ENCODE measurements around the gene CAMSAP1. TPM values are rescaled to one million over a fixed set of nuclear protein-coding genes. Genes with fewer than 3 reads are reported as not detected.

CAMSAP1 gene
- polyA plus RNA-seq, 1 donor from 2014 or later, result 58.5 TPM

GRCh38 chr9:135773530-135774238 lies 133.7 kb downstream of the CAMSAP1 start:
- TF ChIP-seq POLR2AphosphoS5 (IDR thresholded peaks at IDR 0.05) (no peak), TAF1 (IDR thresholded peaks at IDR 0.05; ENCODE audit: low read depth) (no peak), REST (IDR thresholded peaks at IDR 0.05; ENCODE audit: borderline replicate concordance) (no peak), CTCF (IDR thresholded peaks at IDR 0.05; ENCODE audit: poor library complexity, severe bottlenecking) (no peak), EP300 (conservative IDR thresholded peaks at IDR 0.05; ENCODE audit: poor library complexity, severe bottlenecking) (no peak), SMC3 (conservative IDR thresholded peaks at IDR 0.05; ENCODE audit: poor library complexity) (no peak), RAD21 (conservative IDR thresholded peaks at IDR 0.05) (no peak), MXI1 (conservative IDR thresholded peaks at IDR 0.05; ENCODE audit: poor library complexity, severe bottlenecking) (no peak), EZH2 (IDR thresholded peaks at IDR 0.05; ENCODE audit: borderline replicate concordance, insufficient read depth, low read length, poor library complexity, severe bottlenecking) (no peak)
- Histone ChIP-seq H3F3A (ENCODE audit: insufficient read depth, low read length, poor library complexity, severe bottlenecking) (no peaks in the 10 kb centered on the region), H3K79me2 (replicated peaks; ENCODE audit: insufficient read depth, low read length) (no peaks in the 10 kb centered on the region), H3K36me3 (ENCODE audit: insufficient read depth, low read length) (no peaks in the 10 kb centered on the region), H3K9me2 (ENCODE audit: insufficient read depth, low read length) (no peaks in the 10 kb centered on the region), H3K27me3 (ENCODE audit: insufficient read depth, low read depth, low read length) (no peaks in the 10 kb centered on the region), H3K4me3 (ENCODE audit: low read length) (no peak overlapping the region), H2AFZ (ENCODE audit: low read depth, low read length) (no peak overlapping the region), H4K20me1 (ENCODE audit: insufficient read depth) (no peaks in the 10 kb centered on the region), H3K27ac (ENCODE audit: low read length) (no peak overlapping the region), H3K4me2 (ENCODE audit: low read length) (no peak overlapping the region), H3K9me3 (ENCODE audit: low read length) (no peaks in the 10 kb centered on the region), H3K9ac (ENCODE audit: low read length) (no peak overlapping the region)

- TF ChIP-seq SMC3 (conservative IDR thresholded peaks at IDR 0.05; ENCODE audit: poor library complexity), result no peak
- no peak for TF ChIP-seq POLR2AphosphoS5 (IDR thresholded peaks at IDR 0.05)
- TF ChIP-seq EP300 (conservative IDR thresholded peaks at IDR 0.05; ENCODE audit: poor library complexity, severe bottlenecking), result no peak
- TF ChIP-seq REST (IDR thresholded peaks at IDR 0.05; ENCODE audit: borderline replicate concordance), result no peak
- TF ChIP-seq MXI1 (conservative IDR thresholded peaks at IDR 0.05; ENCODE audit: poor library complexity, severe bottlenecking), result no peak
- TF ChIP-seq RAD21 (conservative IDR thresholded peaks at IDR 0.05), result no peak
- TF ChIP-seq TAF1 (IDR thresholded peaks at IDR 0.05; ENCODE audit: low read depth), result no peak
- TF ChIP-seq EZH2 (IDR thresholded peaks at IDR 0.05; ENCODE audit: borderline replicate concordance, insufficient read depth, low read length, poor library complexity, severe bottlenecking), result no peak
- TF ChIP-seq CTCF (IDR thresholded peaks at IDR 0.05; ENCODE audit: poor library complexity, severe bottlenecking), result no peak
- H3K9me2 ChIP-seq (ENCODE audit: insufficient read depth, low read length), result no peaks in the 10 kb centered on the region
- H3K9me3 ChIP-seq (ENCODE audit: low read length), result no peaks in the 10 kb centered on the region
- H3F3A ChIP-seq (ENCODE audit: insufficient read depth, low read length, poor library complexity, severe bottlenecking), result no peaks in the 10 kb centered on the region
- H3K4me3 ChIP-seq (ENCODE audit: low read length), result no peak overlapping the region
- H4K20me1 ChIP-seq (ENCODE audit: insufficient read depth), result no peaks in the 10 kb centered on the region
- no peak overlapping the region for H3K4me2 ChIP-seq (ENCODE audit: low read length)
- no peak overlapping the region for H2AFZ ChIP-seq (ENCODE audit: low read depth, low read length)
- H3K36me3 ChIP-seq (ENCODE audit: insufficient read depth, low read length), result no peaks in the 10 kb centered on the region
- H3K27ac ChIP-seq (ENCODE audit: low read length), result no peak overlapping the region
- H3K27me3 ChIP-seq (ENCODE audit: insufficient read depth, low read depth, low read length), result no peaks in the 10 kb centered on the region
- no peak overlapping the region for H3K9ac ChIP-seq (ENCODE audit: low read length)
- no peaks in the 10 kb centered on the region for H3K79me2 ChIP-seq (replicated peaks; ENCODE audit: insufficient read depth, low read length)
Measured at GRCh38 chr9:135772702-135773493, 134.4 kb downstream of the CAMSAP1 start.

Measured in neural cell (in vitro differentiated cells).